ENCODE results near the gene BAZ1B. TPM values are rescaled to one million over a fixed set of nuclear protein-coding genes. Genes with fewer than 3 reads are reported as not detected.
"Not testable (repeated sequence)": the region's sequence is repeated elsewhere in the genome, so short reads cannot be mapped to it uniquely, and the experiment has no call there.

Gene BAZ1B
- total RNA-seq, 1 experiment from 2014 or later, result 90.1 TPM

- in situ Hi-C loops (cut with HindIII; ENCODE audit: low sequenced_read_pairs), result no loop called here
- DNase-seq (ENCODE audit: low spot score), result no peak
These were observed 88.0 kb downstream of the BAZ1B start for GRCh38 chr7:73433924-73434700.

GRCh38 chr7:73432676-73433075 lies 89.4 kb downstream of the BAZ1B start:
- in situ Hi-C loops (cut with HindIII; ENCODE audit: low sequenced_read_pairs), result no loop called here

GRCh38 chr7:73431041-73431835 lies 90.9 kb downstream of the BAZ1B start:
- DNase-seq (ENCODE audit: low spot score), result no peak
- in situ Hi-C loops (cut with HindIII; ENCODE audit: low sequenced_read_pairs), result no loop called here

More at GRCh38 chr7:73432676-73433075, 89.4 kb downstream of the BAZ1B start:
- no peak for DNase-seq (ENCODE audit: low spot score)

GRCh38 chr7:73430540-73430939 lies 91.6 kb downstream of the BAZ1B start:
- in situ Hi-C loops (cut with HindIII; ENCODE audit: low sequenced_read_pairs), result not testable (repeated sequence)

GRCh38 chr7:73429622-73430505 lies 92.2 kb downstream of the BAZ1B start:
- in situ Hi-C loops (cut with HindIII; ENCODE audit: low sequenced_read_pairs), result no loop called here
- no peak for DNase-seq (ENCODE audit: low spot score)

More at GRCh38 chr7:73430540-73430939, 91.6 kb downstream of the BAZ1B start:
- DNase-seq (ENCODE audit: low spot score), result not testable (repeated sequence)

- DNase-seq (ENCODE audit: low spot score), result no peak
- in situ Hi-C loops (cut with HindIII; ENCODE audit: low sequenced_read_pairs), result no loop called here
These were observed 92.9 kb downstream of the BAZ1B start for GRCh38 chr7:73429215-73429614.

GRCh38 chr7:73427902-73428787 lies 93.9 kb downstream of the BAZ1B start:
- DNase-seq (ENCODE audit: low spot score), result no peak
- in situ Hi-C loops (cut with HindIII; ENCODE audit: low sequenced_read_pairs), result no loop called here

GRCh38 chr7:73426016-73426415 lies 96.1 kb downstream of the BAZ1B start:
- DNase-seq (ENCODE audit: low spot score), result no peak
- in situ Hi-C loops (cut with HindIII; ENCODE audit: low sequenced_read_pairs), result no loop called here

- in situ Hi-C loops (cut with HindIII; ENCODE audit: low sequenced_read_pairs), result no loop called here
- DNase-seq (ENCODE audit: low spot score), result no peak
These were observed 96.6 kb downstream of the BAZ1B start for GRCh38 chr7:73425356-73425983.

GRCh38 chr7:73424489-73424885 lies 97.6 kb downstream of the BAZ1B start:
- in situ Hi-C loops (cut with HindIII; ENCODE audit: low sequenced_read_pairs), result no loop called here
- no peak for DNase-seq (ENCODE audit: low spot score)

- in situ Hi-C loops (cut with HindIII; ENCODE audit: low sequenced_read_pairs), result no loop called here
- DNase-seq (ENCODE audit: low spot score), result no peak
These were observed 98.3 kb downstream of the BAZ1B start for GRCh38 chr7:73423519-73424488.

GRCh38 chr7:73420610-73421009 lies 101.5 kb downstream of the BAZ1B start:
- in situ Hi-C loops (cut with HindIII; ENCODE audit: low sequenced_read_pairs), result not testable (repeated sequence)

GRCh38 chr7:73420016-73420415 lies 102.1 kb downstream of the BAZ1B start:
- in situ Hi-C loops (cut with HindIII; ENCODE audit: low sequenced_read_pairs); DNase-seq (ENCODE audit: low spot score): not testable (repeated sequence)

More at GRCh38 chr7:73420610-73421009, 101.5 kb downstream of the BAZ1B start:
- not testable (repeated sequence) for DNase-seq (ENCODE audit: low spot score)

- DNase-seq (ENCODE audit: low spot score), result no peak
- in situ Hi-C loops (cut with HindIII; ENCODE audit: low sequenced_read_pairs), result no loop called here
These were observed 103.9 kb downstream of the BAZ1B start for GRCh38 chr7:73418113-73418703.

- in situ Hi-C loops (cut with HindIII; ENCODE audit: low sequenced_read_pairs), result not testable (repeated sequence)
These were observed 111.5 kb downstream of the BAZ1B start for GRCh38 chr7:73410541-73411131.

GRCh38 chr7:73404860-73405259 lies 117.2 kb downstream of the BAZ1B start:
- DNase-seq (ENCODE audit: low spot score); in situ Hi-C loops (cut with HindIII; ENCODE audit: low sequenced_read_pairs): not testable (repeated sequence)

More at GRCh38 chr7:73410541-73411131, 111.5 kb downstream of the BAZ1B start:
- DNase-seq (ENCODE audit: low spot score), result not testable (repeated sequence)

All from G401 (cell line).